ENCODE results near the gene PNPLA1.

Gene PNPLA1

DNA sequence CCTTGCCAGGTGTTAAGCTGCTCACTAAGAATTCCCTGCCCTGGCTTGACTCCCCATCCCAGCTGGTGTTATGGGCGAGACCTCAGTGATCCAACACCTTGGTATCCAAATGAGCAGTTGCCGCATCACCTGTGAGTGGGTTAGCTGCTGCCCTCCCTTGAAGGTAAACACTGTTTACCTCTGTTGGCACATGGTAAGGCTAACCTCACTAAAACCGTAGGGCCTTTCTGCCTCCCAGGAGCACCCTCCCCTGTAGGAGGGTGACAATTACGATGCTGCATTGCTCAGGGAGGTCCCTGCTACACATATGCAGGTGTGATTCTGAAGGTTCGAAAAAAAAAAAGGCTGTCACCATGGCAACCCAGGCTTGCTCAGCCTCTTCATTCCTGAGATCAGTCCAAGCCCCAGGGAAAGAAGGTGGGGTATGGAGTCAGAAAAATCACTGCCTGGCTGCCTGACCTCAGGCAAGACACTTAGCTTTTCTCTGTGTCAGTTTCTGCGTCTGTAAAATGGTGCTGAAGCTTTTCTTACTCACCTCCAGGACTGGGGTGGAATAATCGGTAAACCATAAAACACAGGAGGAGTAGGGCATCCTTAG is 19.5 kb downstream of the PNPLA1 start:
- DNase-seq, result no peak

DNA sequence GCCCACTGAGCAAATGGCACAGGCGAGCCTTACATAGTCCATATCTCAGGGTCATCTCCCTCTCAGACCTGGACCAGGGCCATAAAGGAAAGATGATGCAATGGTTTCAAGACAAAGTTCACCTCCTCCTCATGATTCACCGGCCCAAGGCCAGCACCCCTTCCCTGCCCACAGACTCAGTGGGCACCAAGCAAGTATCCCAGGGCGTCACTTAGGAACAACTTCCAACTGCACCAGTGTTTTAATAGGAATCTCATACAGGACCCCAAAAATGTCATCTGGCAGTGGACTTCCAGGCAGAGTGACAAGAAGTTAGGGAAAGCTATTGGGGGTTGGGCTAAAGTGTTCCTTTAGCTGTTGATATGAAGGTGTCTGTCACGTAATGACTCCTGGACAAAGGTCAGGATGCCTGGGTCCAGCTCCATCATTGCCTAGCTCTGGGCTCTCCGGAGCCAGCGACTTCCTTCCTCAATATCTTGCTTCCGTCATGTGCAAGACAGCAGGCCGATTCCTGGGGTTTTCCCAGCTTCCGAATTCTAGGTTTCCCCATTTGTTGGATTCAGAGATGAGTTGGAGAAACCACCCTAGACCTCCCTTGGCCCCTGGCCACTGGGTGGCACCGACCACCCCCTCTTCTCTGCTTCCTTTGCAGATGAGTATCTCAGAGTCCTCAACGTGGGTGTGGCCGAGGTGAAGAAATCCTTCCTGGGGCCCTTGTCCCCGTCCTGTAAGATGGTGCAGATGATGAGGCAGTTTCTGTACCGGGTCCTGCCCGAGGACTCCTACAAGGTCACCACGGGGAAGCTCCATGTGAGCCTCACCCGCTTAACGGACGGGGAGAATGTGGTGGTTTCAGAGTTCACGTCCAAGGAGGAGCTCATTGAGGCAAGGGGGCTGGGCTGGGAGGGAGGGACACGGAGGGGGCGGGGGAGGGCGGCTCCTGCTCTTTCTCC is 21.1 kb downstream of the PNPLA1 start:
- DNase-seq, result peak; percentile 70

DNA sequence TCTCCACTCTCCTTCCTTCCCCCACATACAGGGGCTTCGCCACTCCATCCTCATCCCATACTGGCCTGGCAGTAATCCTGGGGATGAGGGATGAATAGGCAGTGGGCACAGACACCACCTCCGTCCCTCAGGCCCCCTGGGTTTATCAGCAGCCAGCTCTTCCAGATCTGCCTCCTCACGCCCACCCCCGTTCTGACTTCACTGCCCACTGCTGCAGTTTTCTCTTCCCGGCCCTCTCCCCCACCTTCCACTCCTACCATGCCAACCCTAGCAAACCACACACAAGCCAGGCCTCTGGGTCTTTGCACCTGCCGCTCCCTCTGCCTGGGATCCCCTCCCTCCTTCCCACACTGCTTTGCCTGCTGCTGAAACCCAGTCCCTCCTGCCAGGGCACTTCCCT is 22.3 kb downstream of the PNPLA1 start:
- DNase-seq, result no peak

DNA sequence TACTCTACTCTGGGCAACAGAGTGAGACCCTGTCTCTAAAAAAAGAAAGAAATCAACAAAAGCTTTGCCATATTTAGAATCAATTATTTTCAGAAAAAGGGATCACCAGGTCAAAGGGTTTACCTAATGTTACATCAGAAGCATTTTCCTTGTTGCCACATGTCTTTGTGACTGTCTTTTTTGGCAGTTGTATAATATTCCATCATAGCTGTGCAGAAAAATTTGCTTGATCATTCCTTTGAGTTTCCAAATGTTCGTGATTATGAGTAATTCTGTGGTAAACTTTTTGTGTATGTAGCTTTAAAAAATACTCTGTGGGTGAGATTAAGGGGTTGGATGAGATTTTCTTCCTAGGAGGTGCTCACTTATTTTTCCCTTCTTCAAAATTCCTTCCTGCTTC is 26.4 kb downstream of the PNPLA1 start:
- no peak for DNase-seq

DNA sequence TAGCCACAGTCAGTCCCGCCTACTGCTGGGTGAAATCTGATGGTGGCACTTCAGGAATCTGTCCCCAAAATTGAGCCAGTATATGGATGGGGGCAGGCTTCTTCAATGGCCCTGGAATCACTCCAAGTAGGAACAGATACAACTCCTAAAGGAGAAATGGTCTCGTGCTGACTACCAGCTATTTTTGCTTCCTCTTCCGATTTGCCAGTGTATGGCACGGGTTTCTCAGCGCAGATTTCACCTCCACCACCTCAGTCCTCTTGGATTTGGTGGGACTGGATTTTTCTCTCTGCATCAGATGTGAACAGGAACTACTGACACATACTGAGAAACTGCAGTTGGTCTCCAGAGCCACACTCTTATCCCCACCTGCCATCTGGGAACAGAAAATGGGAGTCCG is 27.2 kb downstream of the PNPLA1 start:
- DNase-seq, result no peak

DNA sequence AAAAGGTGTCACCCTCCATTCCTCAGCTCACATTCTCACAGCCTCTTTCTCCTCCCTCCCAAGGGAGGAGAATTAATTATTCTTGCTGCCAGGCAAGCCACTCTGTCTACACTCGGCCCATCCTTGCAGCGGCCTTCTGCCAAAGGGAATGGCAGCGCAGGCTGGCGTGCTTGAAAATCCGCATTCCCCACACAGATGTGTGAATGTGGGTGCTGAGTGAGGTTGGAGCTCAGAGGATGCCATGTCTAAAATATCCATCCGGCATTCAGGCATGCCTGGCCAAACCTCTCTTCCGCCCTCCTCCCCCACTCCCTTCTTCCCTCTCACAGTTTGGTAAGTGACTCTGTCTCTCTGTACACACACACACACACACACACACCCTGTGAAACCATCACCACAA is 27.7 kb downstream of the PNPLA1 start:
- no peak for DNase-seq

DNA sequence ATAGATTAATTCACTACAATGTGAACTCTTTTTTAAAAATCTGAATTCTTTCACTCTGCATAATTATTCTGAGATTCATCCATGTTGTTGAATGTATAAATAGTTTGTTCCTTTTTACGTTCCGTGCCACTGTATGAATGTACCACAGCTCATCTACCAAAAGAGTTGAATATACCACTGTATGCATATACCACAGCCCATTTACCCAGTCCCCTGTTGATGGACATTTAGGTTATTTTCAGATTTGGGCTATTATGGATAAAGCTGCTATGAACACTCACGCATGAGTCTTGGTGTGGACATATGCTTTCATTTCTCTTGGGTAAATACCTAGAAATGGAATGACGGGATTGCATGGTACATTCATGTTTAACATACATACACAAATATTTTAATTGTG is 28.2 kb downstream of the PNPLA1 start:
- DNase-seq, result no peak

DNA sequence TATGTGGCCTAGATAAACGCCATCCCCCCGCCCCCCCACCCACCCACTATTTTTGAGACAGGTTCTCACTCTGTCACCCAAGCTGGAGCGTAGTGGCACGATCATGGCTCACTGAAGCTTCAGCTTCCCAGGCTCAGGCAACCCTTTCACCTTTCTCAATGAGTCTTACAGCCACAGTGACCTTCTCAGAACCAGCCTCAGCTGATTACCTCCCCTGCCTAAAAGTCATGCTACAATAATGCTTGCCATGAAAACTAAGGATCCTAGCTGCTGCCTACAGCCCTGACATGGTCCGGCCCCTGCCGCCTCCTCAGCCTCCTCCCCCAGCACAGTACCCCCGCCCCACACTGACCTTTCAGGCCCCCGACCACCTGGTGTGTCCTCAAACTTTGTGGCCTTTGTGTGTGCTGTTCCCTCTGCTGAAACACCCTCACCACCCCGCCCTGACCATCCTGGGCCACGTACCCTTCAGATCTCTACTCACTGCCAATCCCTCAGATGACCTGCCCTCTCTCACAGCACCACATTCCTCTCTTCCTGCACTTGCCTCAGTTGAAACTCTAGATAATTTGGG is 31.3 kb downstream of the PNPLA1 start:
- DNase-seq, result no peak

DNA sequence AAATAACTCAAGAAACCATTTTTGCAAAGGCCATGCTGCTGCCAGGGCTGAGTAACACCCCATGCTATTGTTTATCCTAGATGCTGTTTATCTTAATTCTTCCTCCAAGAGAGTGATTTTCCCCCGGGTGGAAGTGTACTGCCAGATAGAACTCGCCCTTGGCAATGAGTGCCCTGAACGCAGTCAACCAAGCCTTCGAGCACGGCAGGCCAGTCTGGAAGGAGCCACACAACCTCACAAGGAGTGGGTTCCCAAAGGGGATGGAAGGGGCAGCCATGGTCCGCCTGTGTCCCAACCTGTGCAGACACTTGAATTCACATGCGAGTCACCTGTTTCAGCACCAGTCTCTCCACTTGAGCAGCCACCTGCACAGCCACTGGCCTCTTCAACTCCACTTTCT is 31.9 kb downstream of the PNPLA1 start:
- no peak for DNase-seq

DNA sequence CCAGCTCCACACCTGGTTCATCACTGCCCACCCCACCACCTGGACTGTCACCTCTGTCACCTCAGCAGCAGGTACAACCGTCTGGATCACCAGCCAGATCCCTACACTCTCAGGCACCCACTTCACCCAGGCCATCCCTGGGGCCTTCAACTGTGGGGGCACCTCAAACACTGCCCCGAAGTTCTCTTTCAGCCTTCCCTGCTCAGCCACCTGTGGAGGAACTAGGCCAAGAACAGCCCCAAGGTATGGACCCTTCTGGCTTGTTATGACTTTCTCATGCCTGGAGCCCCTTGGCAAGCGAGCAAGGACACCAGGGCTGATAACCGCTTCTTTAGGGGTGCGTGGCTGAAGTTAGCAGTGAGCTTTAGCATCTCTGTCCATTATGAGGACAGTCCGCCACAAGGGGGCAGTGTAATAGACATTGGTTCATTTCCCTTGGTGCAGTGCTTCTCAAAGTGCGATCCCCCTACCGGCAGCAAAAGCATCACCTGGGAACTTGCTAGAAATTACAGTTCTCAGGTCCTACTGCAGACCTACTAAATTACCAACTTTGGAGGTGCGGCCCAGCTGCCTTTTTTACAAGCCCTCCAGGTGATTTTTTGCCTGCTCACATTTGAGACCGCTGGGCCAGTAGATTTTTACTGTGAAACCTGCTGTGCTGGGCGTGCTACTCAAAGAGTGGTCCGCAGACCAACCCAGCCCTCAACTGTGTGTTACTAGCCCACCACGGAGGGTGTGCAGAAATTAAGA is 32.5 kb downstream of the PNPLA1 start:
- DNase-seq, result peak; percentile 77

DNA sequence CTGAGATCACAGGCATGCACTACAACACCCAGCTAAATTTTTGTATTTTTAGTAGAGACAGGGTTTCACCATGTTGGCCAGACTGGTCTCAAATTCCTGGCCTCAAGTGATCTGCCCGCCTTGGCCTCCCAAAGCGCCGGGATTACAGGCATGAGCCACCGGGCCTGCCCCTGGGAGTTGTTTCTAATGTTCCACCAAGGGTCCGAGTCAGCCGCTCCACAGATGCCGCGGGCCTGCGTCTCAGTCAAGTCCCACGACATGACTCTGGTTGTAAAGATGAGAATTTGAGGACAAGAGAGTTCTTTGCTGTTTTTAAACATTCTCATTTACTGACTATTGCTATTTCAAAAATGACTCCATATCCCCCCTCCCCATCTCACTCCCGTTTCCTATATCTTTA is 36.0 kb downstream of the PNPLA1 start:
- no peak for DNase-seq

DNA sequence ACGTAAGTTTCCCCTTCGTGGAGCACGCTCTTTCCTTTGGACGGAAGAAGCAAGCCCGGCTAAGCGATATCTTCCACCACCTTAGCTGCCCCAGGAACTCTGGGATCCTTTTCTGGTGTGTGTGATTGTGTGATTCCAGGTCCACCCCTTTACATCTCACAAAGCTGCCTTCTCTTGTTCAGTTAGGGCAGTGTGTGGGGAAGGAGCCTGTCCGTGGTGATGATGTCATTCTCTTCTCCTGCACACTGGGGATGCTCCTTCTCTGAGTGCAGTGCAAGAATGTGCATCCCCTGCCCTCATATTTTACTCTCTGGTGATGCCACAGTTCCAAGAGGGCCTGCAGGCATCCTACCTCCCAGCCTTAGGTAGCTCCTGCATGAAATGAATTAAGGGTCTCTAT is 36.5 kb downstream of the PNPLA1 start:
- no peak for DNase-seq

DNA sequence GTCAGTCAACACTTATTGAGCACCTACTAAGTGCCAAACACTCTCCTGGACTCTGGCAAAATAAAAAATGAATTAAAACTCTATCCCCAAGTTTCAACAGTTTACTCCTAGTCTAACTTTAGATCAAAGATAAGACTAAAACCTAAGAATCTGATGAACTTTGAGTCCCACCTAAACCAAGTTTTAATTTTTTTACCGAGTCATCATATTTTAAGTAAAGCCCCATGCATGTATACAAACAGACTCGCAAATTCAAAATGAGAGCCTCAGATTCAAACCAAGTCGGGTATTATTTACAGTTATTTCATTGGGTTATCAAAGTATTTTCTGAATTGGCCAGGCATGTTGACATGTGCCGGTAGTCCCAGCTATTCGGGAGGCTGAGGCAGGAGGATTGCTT is 38.7 kb downstream of the PNPLA1 start:
- no peak for DNase-seq

DNA sequence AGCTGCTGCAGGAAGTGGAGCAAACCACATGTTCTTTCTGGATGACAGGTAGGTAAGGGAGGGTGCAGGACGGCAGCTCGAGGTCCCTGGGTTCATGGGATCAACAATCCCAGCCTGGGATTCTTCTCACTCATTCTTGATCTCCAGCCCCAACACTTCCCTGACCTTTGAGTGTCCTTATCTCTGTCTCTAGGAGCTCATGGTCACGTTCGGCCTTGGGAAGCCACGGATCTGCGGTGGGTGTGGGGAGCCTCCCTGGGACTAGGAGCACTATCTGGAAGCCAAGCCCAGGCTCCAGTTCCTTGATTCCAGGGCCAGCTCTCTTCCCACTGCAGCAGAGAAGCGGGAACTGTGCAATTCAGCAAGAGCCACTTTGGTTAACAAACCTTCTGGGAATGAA is 39.3 kb downstream of the PNPLA1 start:
- DNase-seq, result no peak

DNA sequence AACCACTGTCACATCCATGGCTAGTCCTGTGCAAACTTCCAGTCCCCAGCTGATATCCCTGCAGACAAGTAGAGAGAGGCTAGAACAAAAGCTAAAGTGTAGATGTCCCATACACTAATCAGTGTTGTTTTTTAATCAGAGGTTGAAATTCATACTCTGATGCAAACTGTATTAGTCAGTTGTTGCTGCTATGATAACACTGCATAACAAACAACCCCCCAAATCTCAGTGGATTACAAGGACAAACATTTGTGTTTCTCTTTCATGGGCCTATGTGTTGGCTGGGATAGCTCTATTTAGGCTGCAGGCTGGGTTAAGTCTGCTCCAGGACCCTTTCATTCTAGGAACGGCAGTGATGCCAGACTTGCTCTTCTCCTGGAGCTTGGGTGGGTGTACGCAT is 40.0 kb downstream of the PNPLA1 start:
- no peak for DNase-seq

DNA sequence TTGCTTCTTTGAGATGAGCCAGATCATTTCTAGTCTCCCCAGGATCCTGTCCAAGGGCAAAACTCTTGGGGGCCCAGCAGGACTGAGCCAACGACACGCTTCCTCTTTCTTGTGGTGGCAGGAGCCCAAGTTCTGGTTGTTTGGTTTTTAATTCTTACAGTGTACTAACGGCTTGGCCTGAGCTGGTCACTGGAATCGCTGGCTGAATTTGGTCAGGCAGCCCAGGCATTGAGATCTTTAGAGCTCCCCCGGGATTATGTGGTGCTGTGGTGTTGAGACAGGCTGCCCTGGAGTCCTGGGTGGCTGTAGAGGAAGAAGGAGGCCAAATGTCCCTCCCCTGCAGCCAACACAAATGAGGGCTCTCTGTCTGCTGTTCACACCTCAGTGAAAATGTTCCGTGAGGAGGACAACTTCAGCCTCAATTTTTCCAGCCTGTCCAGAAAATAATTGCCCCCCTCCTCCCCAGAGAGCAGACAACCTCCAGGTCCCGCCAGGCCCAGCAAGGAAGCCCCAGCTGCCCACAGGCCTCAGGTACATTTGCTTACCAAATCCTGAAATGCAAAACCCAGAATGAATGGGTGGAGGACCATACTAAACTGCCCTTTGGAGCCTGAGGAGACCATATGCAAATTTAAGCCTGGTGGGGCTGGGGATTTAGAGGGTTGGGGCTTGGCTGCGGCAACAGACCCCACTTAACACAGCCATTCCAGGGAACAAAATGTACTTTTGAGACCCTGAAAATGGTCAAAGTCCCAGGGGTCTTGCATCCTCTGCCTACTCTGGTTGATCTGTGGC is 43.2 kb downstream of the PNPLA1 start:
- no peak for DNase-seq

DNA sequence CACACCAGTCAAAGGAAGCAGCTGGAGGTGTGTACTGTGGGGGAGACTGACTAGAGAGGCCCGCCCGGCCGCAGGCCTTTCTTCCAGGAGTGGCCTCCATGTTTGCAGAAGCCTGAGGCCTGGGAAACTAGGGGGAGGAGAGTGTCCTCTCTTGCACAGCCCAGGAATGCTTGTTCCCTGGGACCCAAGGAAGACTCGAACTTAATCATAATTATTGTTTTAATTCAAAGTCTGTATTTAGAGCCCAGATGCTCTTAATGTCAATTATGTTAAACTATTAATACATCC is 43.7 kb downstream of the PNPLA1 start:
- DNase-seq, result no peak

DNA sequence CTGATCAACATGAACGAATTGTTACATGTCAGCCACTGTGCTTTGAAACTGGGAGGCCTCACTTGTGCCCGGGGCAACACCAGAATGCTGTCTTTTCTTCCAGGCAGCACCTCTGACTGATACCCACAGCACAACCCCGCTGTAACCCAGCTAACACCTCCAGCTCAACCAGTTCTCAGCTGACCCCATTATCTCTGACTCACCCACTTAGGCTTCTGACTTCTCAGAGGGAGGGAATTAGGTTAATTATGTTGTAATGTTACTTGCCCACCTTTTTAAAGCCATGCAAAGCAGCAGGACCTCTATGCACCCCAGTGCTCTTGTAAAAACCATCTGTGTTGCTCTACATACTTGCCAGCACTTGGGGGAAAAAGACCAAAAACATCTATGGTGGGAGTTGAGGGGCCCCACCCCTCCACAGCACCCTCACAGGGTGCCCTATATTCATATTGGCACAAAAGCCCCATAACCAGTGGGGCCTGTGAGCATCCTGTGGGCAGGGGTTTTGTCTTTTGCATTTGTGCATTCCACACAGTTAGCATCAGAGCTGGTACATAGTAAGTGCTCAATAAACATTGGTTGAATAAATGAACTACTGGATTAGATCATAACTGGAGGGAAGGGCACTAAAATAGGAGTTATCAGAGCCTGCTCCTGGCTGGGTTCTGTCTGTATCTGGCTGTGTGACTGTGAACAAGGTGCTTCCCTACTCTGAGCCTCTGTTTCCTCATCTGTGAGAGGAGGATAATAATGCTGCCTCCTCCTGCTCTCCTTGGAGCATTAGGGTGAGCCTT is 44.6 kb downstream of the PNPLA1 start:
- DNase-seq, result no peak

DNA sequence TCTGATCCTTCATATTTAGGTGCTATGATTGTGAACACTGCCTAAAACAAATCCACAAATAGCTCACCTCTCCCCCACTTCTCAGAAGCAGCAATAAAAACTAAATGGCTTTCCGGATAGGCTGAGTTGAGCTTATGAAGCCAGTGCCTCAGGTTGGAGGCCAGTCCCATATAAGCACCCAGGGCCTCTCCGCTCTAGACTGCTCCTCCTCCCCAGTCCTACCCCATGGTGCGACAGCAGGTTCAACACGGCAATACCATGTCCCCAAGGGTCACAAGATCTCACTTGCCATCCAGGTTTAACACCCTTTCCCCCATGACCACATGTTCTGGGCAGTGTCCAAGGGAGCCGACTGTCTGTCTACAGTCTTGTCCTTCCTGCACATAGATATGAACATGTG is 46.1 kb downstream of the PNPLA1 start:
- no peak for DNase-seq

DNA sequence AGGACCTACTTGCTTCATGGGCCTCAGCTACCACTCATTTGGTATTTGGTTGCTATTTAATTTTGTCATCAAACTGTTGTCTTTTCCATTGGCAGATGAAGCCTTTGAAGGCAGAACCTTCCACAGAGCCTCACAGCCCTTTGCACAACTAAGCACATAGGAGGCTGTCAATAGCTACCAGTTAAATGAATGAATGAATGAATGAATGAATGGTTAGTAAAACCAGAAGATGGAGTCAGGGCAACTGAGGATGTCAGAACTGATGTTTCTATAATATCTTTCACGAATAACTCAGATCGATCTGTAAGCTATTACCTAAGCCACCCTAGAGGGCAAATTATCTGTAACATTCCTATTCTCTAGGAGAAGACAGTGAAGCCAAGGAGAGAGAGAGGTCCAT is 47.8 kb downstream of the PNPLA1 start:
- DNase-seq, result no peak

DNA sequence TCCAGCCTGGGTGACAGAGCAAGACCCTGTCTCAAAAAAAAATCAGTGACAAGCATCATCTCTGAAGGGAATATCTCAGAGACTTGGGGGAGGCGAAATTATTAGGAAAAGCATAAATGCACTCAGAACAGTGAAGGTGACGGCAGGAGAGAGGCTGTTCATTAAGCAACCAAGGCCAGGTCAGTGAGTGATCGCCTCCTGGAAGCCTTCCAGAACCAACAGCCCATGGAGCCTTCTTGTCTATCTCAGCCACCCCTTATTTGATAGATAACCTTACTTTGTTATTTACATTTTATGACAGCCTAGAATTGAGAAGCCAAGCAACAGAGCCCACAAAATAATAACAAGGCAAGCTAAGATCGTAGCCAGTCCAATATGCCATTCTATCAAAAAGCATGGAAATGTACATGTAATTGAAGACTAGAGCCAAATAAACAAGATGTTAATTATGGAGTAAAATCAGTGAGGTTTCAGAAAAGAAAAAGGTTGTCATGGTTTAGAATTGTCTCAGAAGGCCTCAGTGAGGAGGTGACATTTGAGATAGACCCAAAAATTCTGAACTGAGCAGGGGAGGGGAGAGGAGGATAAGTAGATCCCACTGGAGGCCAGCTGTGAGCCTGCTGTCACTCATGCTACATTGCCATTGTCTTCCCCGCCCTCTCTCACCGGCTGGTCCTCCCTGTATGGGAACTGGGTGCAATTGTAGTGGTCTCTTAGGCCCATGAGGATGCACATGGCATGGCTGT is 49.0 kb downstream of the PNPLA1 start:
- DNase-seq, result no peak

DNA sequence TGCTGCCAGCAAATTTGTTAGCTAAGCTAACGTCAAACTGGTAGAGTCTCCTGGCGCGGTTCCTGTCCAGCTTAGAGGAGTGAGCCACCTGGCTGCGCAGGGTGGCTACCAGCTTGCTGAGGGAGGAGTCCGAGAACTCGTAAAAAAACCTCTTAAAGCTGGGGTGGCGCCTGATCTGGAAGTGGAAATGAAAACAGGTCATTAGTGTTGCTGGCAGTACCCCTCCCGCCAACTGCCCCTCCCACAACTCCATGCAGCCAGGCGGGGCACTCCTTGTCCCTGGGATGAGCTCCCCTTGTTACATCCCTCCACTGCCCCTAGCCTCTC is 49.5 kb downstream of the PNPLA1 start:
- DNase-seq, result no peak

Measured in SIG-M5 (cell line).